Tibial artery (tissue), 4 donors: Measurements from ENCODE around the gene HEXA.

Experiments used
- DNase-seq, 2 donors: peaks; one replicate each; pipeline ENCODE4 v3.0.0-alpha.2; 2019
- H3K27ac ChIP-seq, 2 donors: fragments of 200-600 bp; sonication (generic) in 1 of 2; 1 replicate in 1 of 2; 2 replicates in 1 of 2; pipeline ENCODE4 v1.5.1; 2018 to 2019; ENCODE audit warnings: mild to moderate bottlenecking in 1 of 2
- H3K27me3 ChIP-seq, 2 donors: fragments of 200-600 bp; sonication (generic) in 1 of 2; one replicate each; pipeline versions ENCODE4 v1.5.1 to v1.6.0; 2016 to 2019
- H3K36me3 ChIP-seq, 3 donors: fragments of 200-600 bp; sonication (generic) in 2 of 3; one replicate each; pipeline ENCODE4 v1.5.1; 2016 to 2019; ENCODE audit warnings: mild to moderate bottlenecking in 2 of 3
- H3K4me1 ChIP-seq, 4 donors: fragments of 200-600 bp; sonication (generic) in 2 of 4; 1 replicate in 3 of 4; 2 replicates in 1 of 4; pipeline ENCODE4 v1.5.1; 2016 to 2019
- H3K4me3 ChIP-seq, 2 donors: fragments of 200-600 bp; sonication (generic) in 1 of 2; 1 replicate in 1 of 2; 2 replicates in 1 of 2; pipeline ENCODE4 v1.5.1; 2018 to 2019; ENCODE audit warnings: mild to moderate bottlenecking in 2 of 2
- H3K9me3 ChIP-seq, 3 donors: fragments of 200-600 bp; sonication (generic) in 1 of 3; one replicate each; pipeline ENCODE4 v1.5.1; 2016 to 2019
- CTCF ChIP-seq, 2 experiments: fragments of 200-600 bp in 1 of 2; fragments of 450-650 bp in 1 of 2; IDR thresholded peaks; one replicate each; pipeline ENCODE4 v1.5.1; 2017 to 2019; ENCODE audit warnings: antibody characterized with exemption in 2 of 2, mild to moderate bottlenecking in 1 of 2, moderate library complexity in 1 of 2
- intact Hi-C: fragments of 100-400 bp; cut with DNase I; formaldehyde crosslinking; loops from one replicate; pipeline ENCODE4 v1.15.0; 2023; ENCODE audit warnings: low total_unique reads

Gene HEXA

GRCh38 chr15:72315706-72316370 lies 60.0 kb downstream of the HEXA start:
- no peak for TF ChIP-seq CTCF (IDR thresholded peaks at IDR 0.05)

GRCh38 chr15:72313881-72314280 lies 61.9 kb downstream of the HEXA start:
- no peaks in the 10 kb centered on the region for H3K4me1 ChIP-seq
- intact Hi-C loops, result no loop called here
- H3K27me3 ChIP-seq, result no peaks in the 10 kb centered on the region
- H3K36me3 ChIP-seq, result no peaks in the 10 kb centered on the region
- no peaks in the 10 kb centered on the region for H3K9me3 ChIP-seq
- no peak for DNase-seq
- no peak overlapping the region for H3K4me3 ChIP-seq
- TF ChIP-seq CTCF (IDR thresholded peaks at IDR 0.05), result no peak
- H3K27ac ChIP-seq, result no peak overlapping the region

More at GRCh38 chr15:72315706-72316370, 60.0 kb downstream of the HEXA start:
- no peak for DNase-seq
- H3K27ac ChIP-seq, result no peak overlapping the region
- H3K4me1 ChIP-seq, result peaks cover 0 to 14% (median 13%) of the 10 kb centered on the region in 4 donors
- no peaks in the 10 kb centered on the region for H3K36me3 ChIP-seq
- no peak overlapping the region for H3K4me3 ChIP-seq
- H3K27me3 ChIP-seq, result no peaks in the 10 kb centered on the region
- no peaks in the 10 kb centered on the region for H3K9me3 ChIP-seq
- intact Hi-C loops, result no loop called here

- Histone ChIP-seq H3K4me1 (no peaks in the 10 kb centered on the region), H3K36me3 (no peaks in the 10 kb centered on the region), H3K4me3 (no peak overlapping the region), H3K27ac (no peak overlapping the region), H3K27me3 (no peaks in the 10 kb centered on the region), H3K9me3 (no peaks in the 10 kb centered on the region)
- intact Hi-C loops, result no loop called here
- DNase-seq, result no peak
- no peak for TF ChIP-seq CTCF (IDR thresholded peaks at IDR 0.05)
These were observed 62.4 kb downstream of the HEXA start for GRCh38 chr15:72313448-72313840.

GRCh38 chr15:72312605-72313447 lies 63.0 kb downstream of the HEXA start:
- H3K9me3 ChIP-seq, result no peaks in the 10 kb centered on the region
- peak; percentile 60 to 75 for DNase-seq
- no peak overlapping the region for H3K4me3 ChIP-seq
- H3K27me3 ChIP-seq, result no peaks in the 10 kb centered on the region
- H3K36me3 ChIP-seq, result no peaks in the 10 kb centered on the region
- TF ChIP-seq CTCF (IDR thresholded peaks at IDR 0.05), result peak; percentile 47 to 59
- intact Hi-C loops, result no loop called here
- no peak overlapping the region for H3K27ac ChIP-seq
- no peaks in the 10 kb centered on the region for H3K4me1 ChIP-seq

GRCh38 chr15:72307026-72307425 lies 68.8 kb downstream of the HEXA start:
- H3K36me3 ChIP-seq, result peaks cover 0 to 15% (median 0%) of the 10 kb centered on the region in 3 donors
- intact Hi-C loops, result no loop called here
- TF ChIP-seq CTCF (IDR thresholded peaks at IDR 0.05), result no peak
- no peak overlapping the region for H3K27ac ChIP-seq
- DNase-seq, result no peak
- no peaks in the 10 kb centered on the region for H3K27me3 ChIP-seq
- H3K4me1 ChIP-seq, result no peaks in the 10 kb centered on the region
- H3K9me3 ChIP-seq, result no peaks in the 10 kb centered on the region
- no peak overlapping the region for H3K4me3 ChIP-seq
